ENCODE data around the gene NLGN1. TPM values are rescaled to one million over a fixed set of nuclear protein-coding genes. Genes with fewer than 3 reads are reported as not detected.

Gene NLGN1
- total RNA-seq, 4 donors from 2014 or later, result 0.80 to 4.4 (median 1.8) TPM

DNA sequence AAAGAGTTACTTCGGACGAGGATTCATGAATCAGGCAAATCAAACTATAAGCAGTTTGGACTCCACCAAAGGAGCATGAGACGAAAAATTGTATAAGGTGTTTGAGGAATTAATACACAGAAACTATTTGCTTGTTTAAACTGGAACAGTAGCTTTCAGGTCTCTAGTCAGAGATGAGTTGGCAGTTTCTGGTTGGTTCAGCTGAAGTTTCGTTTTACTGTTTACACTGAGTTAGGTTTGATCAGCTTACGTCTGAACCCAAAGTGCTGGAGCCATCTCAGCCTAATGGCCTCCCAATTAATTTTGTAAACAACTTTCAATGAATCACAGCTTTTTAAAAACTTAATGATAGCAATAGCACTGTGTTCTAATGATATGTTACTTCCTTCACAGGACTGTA lies 703.7 kb downstream of the NLGN1 start:
- H3K4me3 ChIP-seq (ENCODE audit: low read depth, poor library complexity, severe bottlenecking), result no peak overlapping the region
- TF ChIP-seq, protein P1, sequence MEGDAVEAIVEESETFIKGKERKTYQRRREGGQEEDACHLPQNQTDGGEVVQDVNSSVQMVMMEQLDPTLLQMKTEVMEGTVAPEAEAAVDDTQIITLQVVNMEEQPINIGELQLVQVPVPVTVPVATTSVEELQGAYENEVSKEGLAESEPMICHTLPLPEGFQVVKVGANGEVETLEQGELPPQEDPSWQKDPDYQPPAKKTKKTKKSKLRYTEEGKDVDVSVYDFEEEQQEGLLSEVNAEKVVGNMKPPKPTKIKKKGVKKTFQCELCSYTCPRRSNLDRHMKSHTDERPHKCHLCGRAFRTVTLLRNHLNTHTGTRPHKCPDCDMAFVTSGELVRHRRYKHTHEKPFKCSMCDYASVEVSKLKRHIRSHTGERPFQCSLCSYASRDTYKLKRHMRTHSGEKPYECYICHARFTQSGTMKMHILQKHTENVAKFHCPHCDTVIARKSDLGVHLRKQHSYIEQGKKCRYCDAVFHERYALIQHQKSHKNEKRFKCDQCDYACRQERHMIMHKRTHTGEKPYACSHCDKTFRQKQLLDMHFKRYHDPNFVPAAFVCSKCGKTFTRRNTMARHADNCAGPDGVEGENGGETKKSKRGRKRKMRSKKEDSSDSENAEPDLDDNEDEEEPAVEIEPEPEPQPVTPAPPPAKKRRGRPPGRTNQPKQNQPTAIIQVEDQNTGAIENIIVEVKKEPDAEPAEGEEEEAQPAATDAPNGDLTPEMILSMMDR (IDR thresholded peaks at IDR 0.05), result no peak
- TF ChIP-seq POLR2A (IDR thresholded peaks at IDR 0.05), result no peak
- WGBS, 2 donors, result 87 to 89% methylated on average over 5 of the region's 5 CpGs
- intact Hi-C loops (cut with DNase I; ENCODE audit: low total_unique reads), result no loop called here
- DNase-seq (ENCODE audit: low spot score in 2 of 2), result no peak

DNA sequence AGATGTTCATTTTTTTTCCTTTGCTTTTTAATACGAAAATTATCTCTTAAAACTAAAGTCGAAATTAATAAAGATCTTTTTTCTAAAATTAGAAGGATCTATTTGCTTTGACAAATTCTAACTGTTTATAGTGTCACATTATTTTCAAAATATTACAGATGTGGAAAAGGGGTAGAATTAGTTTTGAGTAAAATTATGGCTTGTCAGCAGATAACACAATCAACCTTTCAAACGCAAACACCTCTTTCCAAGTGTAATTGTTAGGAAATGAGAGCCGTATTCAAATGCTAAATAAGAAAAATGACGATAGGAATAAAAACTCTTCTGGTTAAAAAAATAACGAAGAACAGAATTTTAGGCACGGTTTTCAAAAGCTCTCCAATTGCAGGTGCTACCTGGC lies 704.7 kb downstream of the NLGN1 start:
- no peak for DNase-seq (ENCODE audit: low spot score in 2 of 2)
- TF ChIP-seq POLR2A (IDR thresholded peaks at IDR 0.05), result no peak
- TF ChIP-seq, protein P1 (IDR thresholded peaks at IDR 0.05), result no peak
- intact Hi-C loops (cut with DNase I; ENCODE audit: low total_unique reads), result no loop called here
- WGBS, 2 donors, result 85 to 87% methylated on average over 7 of the region's 7 CpGs
- no peak overlapping the region for H3K4me3 ChIP-seq (ENCODE audit: low read depth, poor library complexity, severe bottlenecking)

DNA sequence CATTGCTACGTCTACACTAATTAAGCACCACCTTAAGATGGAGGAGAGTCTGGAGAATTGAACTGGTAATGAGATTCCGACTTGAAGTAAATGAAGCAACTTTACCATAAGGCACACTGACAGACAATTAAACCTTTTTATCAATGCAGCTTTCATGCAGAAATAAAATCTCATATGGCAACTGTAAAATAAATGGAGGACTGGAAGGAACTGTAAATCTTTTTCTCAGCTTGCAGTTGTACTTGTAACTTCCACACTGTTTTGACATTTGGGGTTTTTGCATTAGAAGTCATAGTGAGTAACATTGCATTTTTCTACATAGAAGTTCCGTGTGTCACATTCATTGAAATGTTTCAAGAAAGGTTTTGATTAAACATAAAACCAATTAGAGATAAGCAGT lies 705.3 kb downstream of the NLGN1 start:
- TF ChIP-seq, protein P1 (IDR thresholded peaks at IDR 0.05), result no peak
- no peak for TF ChIP-seq POLR2A (IDR thresholded peaks at IDR 0.05)
- intact Hi-C loops (cut with DNase I; ENCODE audit: low total_unique reads), result no loop called here
- H3K4me3 ChIP-seq (ENCODE audit: low read depth, poor library complexity, severe bottlenecking), result no peak overlapping the region
- no peak for DNase-seq (ENCODE audit: low spot score in 2 of 2)
- WGBS, 2 donors, result 86% methylated on average over 3 of the region's 3 CpGs

DNA sequence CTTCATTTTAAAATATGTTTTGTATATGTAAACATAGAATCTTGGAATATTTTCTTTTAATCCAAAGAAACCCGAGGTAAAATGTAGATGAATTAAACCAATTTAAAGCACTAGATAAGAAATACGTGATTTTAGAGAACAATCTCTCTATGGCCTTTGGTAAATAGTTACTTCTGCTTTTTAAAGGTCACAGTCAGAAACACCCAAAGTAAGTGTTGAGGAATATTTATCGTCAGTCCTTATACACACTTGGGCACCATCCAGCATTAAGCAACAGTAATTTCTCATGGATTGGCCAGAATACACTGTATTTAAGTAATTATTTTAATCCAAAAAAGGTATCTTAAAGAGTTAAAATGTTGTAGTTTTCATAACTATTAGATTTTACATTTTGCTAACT lies 713.2 kb downstream of the NLGN1 start:
- no peak for DNase-seq (ENCODE audit: low spot score in 2 of 2)
- no peak overlapping the region for H3K4me3 ChIP-seq (ENCODE audit: low read depth, poor library complexity, severe bottlenecking)
- intact Hi-C loops (cut with DNase I; ENCODE audit: low total_unique reads), result no loop called here
- WGBS, 2 donors, result 80% methylated on average over 3 of the region's 3 CpGs
- TF ChIP-seq, protein P1 (IDR thresholded peaks at IDR 0.05), result no peak
- TF ChIP-seq POLR2A (IDR thresholded peaks at IDR 0.05), result no peak

DNA sequence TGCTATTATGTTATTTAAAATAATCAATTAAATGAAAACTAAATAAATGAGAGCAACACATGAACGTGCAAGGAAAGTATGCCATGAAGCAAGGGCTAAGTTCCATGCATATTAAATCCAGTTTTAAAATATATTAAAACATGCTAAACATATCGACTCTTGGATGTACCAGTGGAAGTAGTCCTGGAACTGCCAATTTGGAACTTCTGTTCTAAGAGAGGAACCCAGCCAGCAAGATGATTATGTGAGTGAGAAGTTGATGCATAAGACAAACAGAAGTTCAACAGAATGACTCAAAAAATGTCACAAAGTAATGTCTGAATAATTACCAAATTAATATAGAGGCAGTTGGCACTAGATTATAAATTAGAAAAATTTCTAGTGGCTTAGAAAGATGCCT lies 714.2 kb downstream of the NLGN1 start:
- TF ChIP-seq POLR2A (IDR thresholded peaks at IDR 0.05), result no peak
- TF ChIP-seq, protein P1 (IDR thresholded peaks at IDR 0.05), result no peak
- intact Hi-C loops (cut with DNase I; ENCODE audit: low total_unique reads), result no loop called here
- WGBS, 2 donors, result 78 to 79% methylated on average over 2 of the region's 2 CpGs

DNA sequence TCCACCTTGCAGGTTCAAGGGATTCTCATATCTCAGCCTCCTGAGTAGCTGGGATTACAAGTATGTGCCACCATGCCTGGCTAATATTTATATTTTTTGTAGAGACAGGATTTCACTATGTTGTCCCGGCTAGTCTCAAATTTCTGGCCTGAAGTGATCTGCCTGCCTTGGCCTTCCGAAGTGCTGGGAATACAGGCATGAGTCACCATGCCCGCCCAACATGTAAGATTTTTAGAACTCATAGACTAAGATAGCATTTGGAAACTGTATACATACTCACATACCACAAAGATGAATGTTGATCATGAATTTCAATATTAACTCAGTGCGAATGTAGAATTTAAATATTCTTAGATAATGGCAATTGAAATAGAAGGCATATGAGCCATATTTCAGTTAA lies 718.9 kb downstream of the NLGN1 start:
- TF ChIP-seq POLR2A (IDR thresholded peaks at IDR 0.05), result no peak
- TF ChIP-seq, protein P1 (IDR thresholded peaks at IDR 0.05), result no peak
- no peak for DNase-seq (ENCODE audit: low spot score in 2 of 2)
- intact Hi-C loops (cut with DNase I; ENCODE audit: low total_unique reads), result no loop called here
- H3K4me3 ChIP-seq (ENCODE audit: low read depth, poor library complexity, severe bottlenecking), result no peak overlapping the region
- 91 to 98% methylated on average over 4 of the region's 4 CpGs for WGBS, 2 donors

More for the DNA sequence above, 714.2 kb downstream of the NLGN1 start:
- no peak overlapping the region for H3K4me3 ChIP-seq (ENCODE audit: low read depth, poor library complexity, severe bottlenecking)
- no peak for DNase-seq (ENCODE audit: low spot score in 2 of 2)

Data from lower leg skin (tissue), 4 donors.